Large intestine (tissue), 3 donors: ENCODE data around the gene BET1L. TPM values are rescaled to one million over a fixed set of nuclear protein-coding genes. Genes with fewer than 3 reads are reported as not detected.
A peak's percentile ranks its signal among the peaks of the same experiment; 100 is the strongest.
"Not testable (repeated sequence)": the region's sequence is repeated elsewhere in the genome, so short reads cannot be mapped to it uniquely, and the experiment has no call there.

ENCODE experiments used
- DNase-seq, 2 donors: peaks; one replicate each; pipeline versions ENCODE4 v3.0.0 to v3.0.0-alpha.2; 2013
- H3K27ac ChIP-seq: one replicate; pipeline ENCODE4 v1.5.1; 2013; ENCODE audit warnings: low read length
- H3K27me3 ChIP-seq: 2 replicates; pipeline ENCODE4 v1.6.1; 2013; ENCODE audit warnings: low read length; ENCODE audit not compliant: control insufficient read depth, insufficient read depth
- H3K36me3 ChIP-seq: 2 replicates; pipeline ENCODE4 v1.6.1; 2013; ENCODE audit warnings: low read length; ENCODE audit not compliant: control insufficient read depth, insufficient read depth
- H3K4me1 ChIP-seq: one replicate; pipeline ENCODE4 v1.6.1; 2013; ENCODE audit warnings: low read length; ENCODE audit not compliant: control insufficient read depth, insufficient read depth
- H3K4me3 ChIP-seq: one replicate; pipeline ENCODE4 v1.5.1; 2013; ENCODE audit warnings: low read length
- H3K9me3 ChIP-seq: one replicate; pipeline ENCODE4 v1.6.1; 2013; ENCODE audit warnings: mild to moderate bottlenecking, low read depth, low read length, moderate library complexity; ENCODE audit not compliant: control insufficient read depth
- WGBS: methylation state at CpG from one replicate; pipeline ENCODE4 v1.1.5; 2013; ENCODE audit warnings: low lambda C conversion rate; ENCODE audit not compliant: insufficient coverage; 5-methylcytosine and 5-hydroxymethylcytosine counted together
- polyA plus RNA-seq: library from polyadenylated mRNA; unstranded; fragments of 120-200 nt; gene quantifications from one replicate; pipeline ENCODE4 v1.2.1, GENCODE V29; 2013

The BET1L gene
- polyA plus RNA-seq, 1 donor: 51.2 TPM

DNA sequence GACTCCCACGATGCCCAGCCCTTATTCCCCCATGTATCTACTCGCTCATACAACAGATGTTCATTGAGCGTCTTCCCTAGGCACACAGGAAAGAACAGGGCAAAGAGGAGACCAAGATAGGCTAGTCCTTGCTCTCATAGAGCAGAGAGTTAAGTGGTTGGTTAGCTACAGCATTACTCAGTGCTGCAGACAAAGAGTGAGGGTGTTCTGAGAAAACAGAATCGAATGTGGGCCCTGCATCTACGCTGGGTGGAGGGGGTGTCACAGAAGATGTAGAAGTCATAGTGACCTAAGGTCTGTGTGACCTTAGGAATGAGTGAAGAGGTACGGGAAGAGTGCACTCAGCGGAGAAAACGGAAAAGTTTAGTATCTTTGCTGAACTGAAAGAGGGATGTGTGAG, 41.9 kb upstream of the BET1L start:
- Histone ChIP-seq H3K36me3 (peaks cover 76% of the 10 kb centered on the region), H3K4me1 (no peaks in the 10 kb centered on the region), H3K27me3 (no peaks in the 10 kb centered on the region), H3K4me3 (no peak overlapping the region), H3K9me3 (no peaks in the 10 kb centered on the region), H3K27ac (no peak overlapping the region)
- WGBS: 100% methylated on average over 4 of the region's 8 CpGs
- no peak for DNase-seq

- Histone ChIP-seq H3K4me1 (no peaks in the 10 kb centered on the region), H3K36me3 (peaks cover 66% of the 10 kb centered on the region), H3K27ac (no peak overlapping the region), H3K9me3 (no peaks in the 10 kb centered on the region), H3K27me3 (no peaks in the 10 kb centered on the region), H3K4me3 (no peak overlapping the region)
- no CpG with 5 or more reads among the region's 2 CpGs for WGBS
- no peak for DNase-seq
These were observed 37.2 kb upstream of the BET1L start for GRCh38 chr11:244376-244775.

DNA sequence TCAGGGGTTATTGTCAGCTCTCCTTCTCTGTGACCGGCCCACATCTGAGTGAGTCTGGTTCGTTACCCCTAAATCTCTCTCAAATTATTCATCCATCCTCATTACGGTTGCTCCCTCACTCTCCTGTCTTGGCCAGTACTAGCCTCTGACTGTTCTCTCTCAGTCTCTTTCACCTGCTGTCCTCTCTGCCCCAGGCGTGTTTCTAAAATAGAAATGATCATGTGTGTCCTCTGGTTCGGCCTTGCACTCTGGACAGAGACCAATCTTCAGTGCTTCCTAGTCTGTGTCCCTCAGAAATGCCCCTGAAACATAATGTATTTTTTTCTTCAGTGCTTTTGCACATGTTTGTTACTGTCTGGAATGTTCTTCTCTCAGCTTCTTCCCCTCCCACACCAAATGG, 34.4 kb upstream of the BET1L start:
- Histone ChIP-seq H3K4me3 (no peak overlapping the region), H3K27ac (no peak overlapping the region), H3K9me3 (no peaks in the 10 kb centered on the region), H3K4me1 (no peaks in the 10 kb centered on the region), H3K27me3 (no peaks in the 10 kb centered on the region), H3K36me3 (peaks cover 47% of the 10 kb centered on the region)
- WGBS: 100% methylated on average over 1 of the region's 5 CpGs
- no peak for DNase-seq

GRCh38 chr11:240315-240714, 33.1 kb upstream of the BET1L start:
- WGBS: 71% methylated on average over 1 of the region's 1 CpG
- DNase-seq: no peak
- Histone ChIP-seq H3K4me1 (no peaks in the 10 kb centered on the region), H3K9me3 (peaks cover 2% of the 10 kb centered on the region), H3K27ac (no peak overlapping the region), H3K4me3 (no peak overlapping the region), H3K36me3 (peaks cover 35% of the 10 kb centered on the region), H3K27me3 (no peaks in the 10 kb centered on the region)

DNA sequence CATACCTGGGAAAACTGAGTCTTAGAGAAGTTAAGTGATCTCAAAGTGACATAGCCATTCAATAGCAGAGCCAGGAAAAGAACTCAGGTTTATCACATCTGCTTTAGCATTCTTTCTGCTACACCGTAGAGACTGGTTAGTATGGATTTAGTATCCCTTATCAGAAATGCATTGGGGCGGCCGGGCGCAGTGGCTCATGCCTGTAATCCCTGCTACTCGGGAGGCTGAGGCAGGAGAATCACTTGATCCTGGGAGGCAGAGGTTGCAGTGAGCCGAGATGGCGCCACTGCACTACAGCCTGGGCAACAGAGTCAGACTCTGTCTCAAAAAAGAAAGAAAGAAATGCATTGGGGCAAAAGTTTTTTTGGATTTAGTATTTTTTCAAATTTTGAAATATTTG, 31.1 kb upstream of the BET1L start:
- not testable (repeated sequence) for H3K4me1 ChIP-seq, H3K27ac ChIP-seq, H3K27me3 ChIP-seq, H3K4me3 ChIP-seq, DNase-seq, H3K9me3 ChIP-seq
- no CpG with 5 or more reads among the region's 7 CpGs for WGBS
- peaks cover 19% of the 10 kb centered on the region for H3K36me3 ChIP-seq

DNA sequence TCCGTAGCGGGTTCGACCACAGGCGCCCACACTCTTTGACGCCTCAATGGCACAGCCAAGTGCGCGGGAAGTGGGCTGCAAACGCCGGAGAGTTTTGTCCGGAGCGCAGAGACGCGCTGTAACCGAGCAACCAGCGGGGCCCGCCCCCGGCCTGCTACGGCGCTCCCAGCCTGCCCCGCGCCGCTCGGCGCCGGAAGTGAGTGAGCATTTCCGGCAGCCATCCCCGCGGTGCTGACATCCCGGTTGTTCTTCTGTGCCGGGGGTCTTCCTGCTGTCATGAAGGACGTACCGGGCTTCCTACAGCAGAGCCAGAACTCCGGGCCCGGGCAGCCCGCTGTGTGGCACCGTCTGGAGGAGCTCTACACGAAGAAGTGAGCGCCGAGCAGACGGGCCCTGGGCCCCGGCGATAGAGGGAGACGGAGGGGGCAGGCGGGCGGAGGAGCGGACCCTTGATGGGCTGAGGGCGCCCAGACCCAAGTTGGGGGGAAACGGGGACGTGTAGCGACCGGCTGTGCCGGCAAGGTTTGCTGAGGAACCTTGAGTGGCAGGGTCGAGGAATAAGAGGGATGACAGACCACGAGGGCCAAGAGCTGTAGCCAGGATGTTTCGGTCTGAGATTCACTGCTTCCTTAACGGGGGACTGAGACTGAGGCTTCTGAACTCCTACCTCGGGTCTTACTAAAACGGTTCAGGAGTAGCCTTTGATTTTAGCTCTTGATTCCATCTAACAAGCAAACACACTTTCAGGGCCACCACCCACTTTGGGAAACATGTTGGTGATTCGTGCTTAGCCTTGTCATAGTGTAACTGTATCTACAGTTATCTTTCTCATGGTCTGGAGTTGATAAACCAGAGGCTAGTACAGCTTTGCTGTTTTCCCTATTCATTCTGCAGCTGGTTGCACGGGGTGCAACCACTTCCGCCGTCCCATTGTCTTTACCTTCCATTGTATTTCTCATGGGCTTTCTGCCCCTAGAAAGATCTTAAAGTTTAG, 29.9 kb upstream of the BET1L start, which contains the start of gene PSMD13:
PSMD13 (plus strand) TSS at position 203 of the 994 bp plus-strand sequence; CDS start at position 277, 74 bp downstream.
- H3K27ac ChIP-seq: peak within 1 kb of the TSS; percentile 96
- WGBS: no CpG with 5 or more reads among the region's 62 CpGs
- peak within 1 kb of the TSS; percentile 99 for H3K4me3 ChIP-seq
- peaks cover 2% of the 10 kb centered on the region for H3K9me3 ChIP-seq
- no peaks in the 10 kb centered on the region for H3K4me1 ChIP-seq
- peak; percentile 81 to 83 for DNase-seq
- no peaks in the 10 kb centered on the region for H3K27me3 ChIP-seq
- H3K36me3 ChIP-seq: peaks cover 21% of the 10 kb centered on the region

DNA sequence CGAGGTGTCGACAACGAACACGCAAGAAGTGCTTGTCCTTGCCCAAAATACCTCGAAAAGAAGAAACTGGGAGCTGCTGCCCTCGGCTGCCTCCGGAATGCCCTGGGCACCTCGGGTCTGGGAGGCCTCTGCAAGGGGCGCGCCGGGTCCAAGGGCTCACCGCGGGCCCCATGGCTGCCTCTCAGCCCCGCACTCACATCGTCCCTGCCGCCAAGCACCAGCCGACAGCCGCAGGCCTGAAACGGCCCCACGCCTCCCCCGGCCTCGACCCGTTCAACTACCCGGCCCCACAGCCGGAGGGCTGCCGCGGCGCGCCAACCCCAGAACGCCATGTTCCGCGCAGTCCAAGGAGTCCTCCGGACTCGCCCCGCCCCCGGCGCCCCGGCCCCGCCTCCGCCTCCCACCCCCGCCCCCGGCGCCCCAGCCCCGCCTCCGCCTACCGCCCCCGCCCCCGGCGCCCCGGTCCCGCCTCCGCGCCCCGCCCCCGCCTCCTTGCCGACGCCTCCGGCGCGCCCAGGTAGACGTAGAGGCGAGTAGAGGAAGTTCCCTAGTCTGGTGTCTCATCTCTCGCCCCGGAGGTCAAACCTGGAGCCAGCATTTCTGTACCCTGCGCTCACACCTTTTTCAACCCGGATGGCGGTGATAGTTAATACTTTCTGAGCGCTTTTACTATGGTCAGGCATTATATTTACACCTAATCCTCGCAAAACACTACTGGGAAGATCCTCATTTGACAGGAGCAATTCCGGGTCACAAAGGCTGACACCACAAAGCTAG, 29.0 kb upstream of the BET1L start, which contains the start of gene SIRT3:
SIRT3 (minus strand) TSS at position 346 of the 777 bp plus-strand sequence; CDS start at position 332, 14 bp downstream.
- Histone ChIP-seq H3K27ac (peak within 1 kb of the TSS; percentile 96), H3K4me1 (no peaks in the 10 kb centered on the region), H3K27me3 (no peaks in the 10 kb centered on the region), H3K9me3 (peaks cover 2% of the 10 kb centered on the region), H3K4me3 (peak within 1 kb of the TSS; percentile 99), H3K36me3 (peaks cover 17% of the 10 kb centered on the region)
- WGBS: no CpG with 5 or more reads among the region's 70 CpGs
- DNase-seq: peak; percentile 85 to 89

DNA sequence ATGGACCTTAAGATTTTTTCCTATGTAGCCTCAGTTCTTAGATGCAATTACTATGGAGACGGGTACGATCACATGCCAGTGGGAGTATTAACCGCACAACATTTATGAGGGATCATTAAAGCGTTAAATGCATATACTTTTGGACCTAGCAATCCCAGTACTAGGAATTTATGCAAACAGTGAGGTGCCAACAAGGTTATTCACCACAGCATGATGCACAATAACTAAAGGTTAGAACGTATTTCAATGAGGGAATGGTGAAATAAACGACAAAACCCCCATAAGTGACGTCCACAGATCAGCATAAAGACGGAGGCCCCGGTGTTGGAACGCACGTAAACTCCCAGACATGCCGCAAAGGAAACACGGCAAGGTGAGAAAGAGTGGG, 28.4 kb upstream of the BET1L start:
- peak; percentile 39 to 78 for DNase-seq
- H3K27me3 ChIP-seq: no peaks in the 10 kb centered on the region
- WGBS: 4% methylated on average over 5 of the region's 13 CpGs
- H3K9me3 ChIP-seq: peaks cover 2% of the 10 kb centered on the region
- H3K36me3 ChIP-seq: peaks cover 19% of the 10 kb centered on the region
- peak overlapping the region; percentile 96 for H3K27ac ChIP-seq
- peak overlapping the region; percentile 92 for H3K4me3 ChIP-seq
- H3K4me1 ChIP-seq: no peaks in the 10 kb centered on the region

DNA sequence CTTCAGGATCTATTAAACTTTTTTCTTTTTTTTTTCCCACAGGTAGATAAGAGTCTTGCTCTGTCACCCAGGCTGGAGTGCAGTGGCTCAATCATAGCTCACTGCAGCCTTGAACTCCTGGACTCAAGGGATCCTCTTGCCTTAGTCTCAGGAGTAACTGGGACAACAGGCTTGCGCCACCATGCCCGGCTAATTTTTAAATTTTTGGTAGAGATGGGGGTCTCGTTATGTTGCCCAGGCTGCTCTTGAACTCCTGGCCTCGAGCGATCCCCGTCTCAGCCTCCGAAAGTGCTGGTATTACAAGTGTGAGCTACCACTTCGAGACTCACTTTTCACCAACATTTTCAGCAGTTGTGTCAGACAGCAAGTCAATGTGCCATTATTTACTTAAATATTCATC, 28.0 kb upstream of the BET1L start:
- H3K27ac ChIP-seq: peak overlapping the region; percentile 96
- DNase-seq: no peak
- no CpG with 5 or more reads among the region's 8 CpGs for WGBS

More for the DNA sequence above, 28.0 kb upstream of the BET1L start:
- H3K27me3 ChIP-seq: no peaks in the 10 kb centered on the region
- H3K4me1 ChIP-seq: no peaks in the 10 kb centered on the region
- H3K36me3 ChIP-seq: peaks cover 23% of the 10 kb centered on the region
- H3K4me3 ChIP-seq: peak overlapping the region; percentile 92
- peaks cover 2% of the 10 kb centered on the region for H3K9me3 ChIP-seq
